Endothelial cell (in vitro differentiated cells): Measurements from ENCODE around the gene NCOA1. TPM values are rescaled to one million over a fixed set of nuclear protein-coding genes. Genes with fewer than 3 reads are reported as not detected.

Experiments
- DNase-seq: peaks from one replicate; pipeline ENCODE4 v3.0.0; 2021; ENCODE audit warnings: low spot score
- H3K27ac Mint-ChIP-seq: one replicate; pipeline ENCODE4 v1.8.0; 2021; ENCODE audit warnings: mixed read lengths, inconsistent platforms; ENCODE audit not compliant: unreplicated experiment
- H3K27me3 Mint-ChIP-seq: one replicate; pipeline ENCODE4 v1.8.0; 2021; ENCODE audit warnings: mild to moderate bottlenecking, moderate library complexity, mixed read lengths, inconsistent platforms; ENCODE audit not compliant: unreplicated experiment
- H3K36me3 Mint-ChIP-seq: one replicate; pipeline ENCODE4 v1.8.0; 2021; ENCODE audit warnings: mild to moderate bottlenecking, low read depth, mixed read lengths, inconsistent platforms; ENCODE audit not compliant: unreplicated experiment
- H3K4me1 Mint-ChIP-seq: one replicate; pipeline ENCODE4 v1.8.0; 2021; ENCODE audit warnings: mild to moderate bottlenecking, mixed read lengths, inconsistent platforms; ENCODE audit not compliant: unreplicated experiment
- H3K4me3 Mint-ChIP-seq: one replicate; pipeline ENCODE4 v1.8.0; 2021; ENCODE audit warnings: mild to moderate bottlenecking, mixed read lengths, inconsistent platforms; ENCODE audit not compliant: unreplicated experiment
- H3K9me3 Mint-ChIP-seq: one replicate; pipeline ENCODE4 v1.8.0; 2021; ENCODE audit warnings: mixed read lengths, inconsistent platforms; ENCODE audit not compliant: unreplicated experiment
- long read RNA-seq: library from polyadenylated mRNA; unstranded; transcript quantifications from one replicate; pipeline ENCODE4 v2.0.0, GENCODE V29; 2020; ENCODE audit not compliant: unreplicated experiment
- total RNA-seq: library from RNA; stranded (reverse); fragmentation: NEBNext Ultra II Directional; extraction: Animal tissue kit (Norgen Biotek cat#: 25700); gene quantifications from one replicate; pipeline ENCODE4 v1.2.1, GENCODE V29; 2021; ENCODE audit not compliant: unreplicated experiment
- TF ChIP-seq, protein P1 (sequence below): fragments of 200-600 bp; sonication (generic); IDR thresholded peaks from one replicate; pipeline ENCODE4 v1.5.0; 2021; ENCODE audit warnings: antibody characterized with exemption; ENCODE audit not compliant: unreplicated experiment

The NCOA1 gene
- 47.4 TPM for total RNA-seq
- long read RNA-seq, partial matches to known transcripts, result 3 of 4 reads
- long read RNA-seq, other reads (novel, unspliced or antisense), result 1 of 4 reads

DNA sequence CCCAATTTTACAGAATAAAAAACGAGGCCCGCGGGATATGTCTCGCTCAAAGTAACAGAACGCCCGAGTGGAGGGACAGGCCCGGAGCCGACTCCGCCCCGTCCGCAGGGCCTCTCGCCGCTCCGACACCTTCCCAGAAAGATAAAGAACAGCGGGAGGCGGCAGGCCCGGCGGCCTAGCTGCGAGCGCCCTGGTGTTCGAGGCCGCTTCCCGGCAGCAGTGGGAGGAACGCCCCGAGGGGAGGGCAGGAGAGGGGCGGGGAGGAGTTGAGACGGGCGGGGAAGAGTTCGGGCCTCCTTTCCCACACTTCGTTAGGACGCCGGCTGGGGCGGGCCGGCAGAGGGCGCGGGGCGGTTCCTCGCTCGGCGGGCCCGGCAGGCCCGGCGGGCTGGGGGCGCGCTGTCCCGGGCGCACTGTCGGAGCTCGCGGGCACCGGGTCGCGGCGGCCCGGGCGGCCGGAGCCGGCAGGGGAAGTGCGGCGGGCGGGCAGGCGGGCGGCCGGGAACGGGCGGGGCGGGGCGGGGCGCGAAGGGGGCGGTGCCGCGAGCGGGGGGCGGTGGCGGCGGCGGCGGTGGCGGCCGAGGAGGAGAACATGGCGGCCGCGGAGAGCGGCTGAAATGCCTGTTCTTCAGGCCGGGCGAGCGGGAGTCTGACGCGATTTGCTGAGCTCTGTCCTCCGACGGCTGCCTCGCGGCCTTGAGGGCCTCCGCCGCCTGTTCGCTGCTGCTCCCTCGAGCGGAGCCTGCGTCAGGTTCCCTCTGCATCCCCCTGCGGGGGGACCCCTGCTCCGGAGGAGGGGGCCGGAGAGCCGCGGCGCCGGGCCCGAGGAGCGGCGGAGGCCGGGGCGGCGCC lies at the start of gene NCOA1:
Gene NCOA1, plus strand, starts transcription at position 565 of the 852 bp plus-strand sequence. CDS start 167,424 bp downstream, outside the sequence.
- Mint-ChIP-seq H3K36me3 (peaks cover 9% of the 10 kb centered on the region), H3K4me1 (peaks cover 45% of the 10 kb centered on the region), H3K4me3 (peak within 1 kb of the TSS; percentile 97), H3K27ac (peak within 1 kb of the TSS; percentile 66), H3K27me3 (peaks cover 20% of the 10 kb centered on the region), H3K9me3 (no peaks in the 10 kb centered on the region)
- TF ChIP-seq, protein P1, sequence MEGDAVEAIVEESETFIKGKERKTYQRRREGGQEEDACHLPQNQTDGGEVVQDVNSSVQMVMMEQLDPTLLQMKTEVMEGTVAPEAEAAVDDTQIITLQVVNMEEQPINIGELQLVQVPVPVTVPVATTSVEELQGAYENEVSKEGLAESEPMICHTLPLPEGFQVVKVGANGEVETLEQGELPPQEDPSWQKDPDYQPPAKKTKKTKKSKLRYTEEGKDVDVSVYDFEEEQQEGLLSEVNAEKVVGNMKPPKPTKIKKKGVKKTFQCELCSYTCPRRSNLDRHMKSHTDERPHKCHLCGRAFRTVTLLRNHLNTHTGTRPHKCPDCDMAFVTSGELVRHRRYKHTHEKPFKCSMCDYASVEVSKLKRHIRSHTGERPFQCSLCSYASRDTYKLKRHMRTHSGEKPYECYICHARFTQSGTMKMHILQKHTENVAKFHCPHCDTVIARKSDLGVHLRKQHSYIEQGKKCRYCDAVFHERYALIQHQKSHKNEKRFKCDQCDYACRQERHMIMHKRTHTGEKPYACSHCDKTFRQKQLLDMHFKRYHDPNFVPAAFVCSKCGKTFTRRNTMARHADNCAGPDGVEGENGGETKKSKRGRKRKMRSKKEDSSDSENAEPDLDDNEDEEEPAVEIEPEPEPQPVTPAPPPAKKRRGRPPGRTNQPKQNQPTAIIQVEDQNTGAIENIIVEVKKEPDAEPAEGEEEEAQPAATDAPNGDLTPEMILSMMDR, result no peak
- peak; percentile 81 for DNase-seq

DNA sequence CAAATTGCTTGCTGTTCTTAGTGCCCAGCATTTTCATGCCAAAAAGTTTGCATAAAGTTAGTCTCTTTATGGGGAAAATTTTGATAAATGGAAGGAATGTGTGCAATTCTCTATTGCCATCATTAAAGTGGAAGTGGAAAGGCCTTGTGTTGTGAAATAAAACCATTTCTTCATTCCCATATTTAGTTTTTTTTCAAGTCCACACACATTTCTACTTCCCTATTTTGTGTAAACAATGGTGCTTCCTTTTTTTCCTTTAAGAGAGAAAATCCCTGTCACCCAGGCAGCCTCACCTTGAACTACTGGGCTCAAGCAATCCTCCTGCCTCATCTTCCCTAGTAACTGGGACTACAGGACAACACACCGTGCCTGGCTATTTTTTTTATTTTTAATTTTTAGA lies 42.3 kb upstream of the NCOA1 start:
- no peaks in the 10 kb centered on the region for H3K27me3 Mint-ChIP-seq
- no peak for DNase-seq

DNA sequence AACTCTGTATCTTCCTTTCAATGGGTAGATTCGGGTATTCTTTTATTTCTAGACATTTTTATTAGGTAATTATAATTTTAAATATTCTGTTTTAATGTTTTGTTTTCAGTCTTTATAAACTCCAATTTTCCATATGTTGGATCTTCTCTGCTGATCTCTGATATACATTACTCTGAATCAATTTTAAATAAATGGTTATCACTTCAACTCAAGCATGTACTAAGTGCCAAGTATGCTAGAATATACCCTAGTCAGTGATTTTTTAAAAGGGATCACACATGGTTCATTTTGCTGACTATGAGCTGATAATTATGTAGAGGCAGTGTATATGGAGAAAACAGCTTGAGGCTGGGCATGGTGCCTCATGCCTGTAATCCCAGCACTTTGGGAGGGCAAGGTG lies 41.7 kb upstream of the NCOA1 start:
- no peak overlapping the region for H3K27ac Mint-ChIP-seq
- H3K4me3 Mint-ChIP-seq, result no peak overlapping the region
- no peak for DNase-seq
- peaks cover 3% of the 10 kb centered on the region for H3K4me1 Mint-ChIP-seq
- TF ChIP-seq, protein P1, result no peak
- H3K9me3 Mint-ChIP-seq, result no peaks in the 10 kb centered on the region
- H3K36me3 Mint-ChIP-seq, result peaks cover 8% of the 10 kb centered on the region
- H3K27me3 Mint-ChIP-seq, result no peaks in the 10 kb centered on the region

More for the DNA sequence above, 42.3 kb upstream of the NCOA1 start:
- H3K27ac Mint-ChIP-seq, result no peak overlapping the region
- H3K9me3 Mint-ChIP-seq, result no peaks in the 10 kb centered on the region
- peaks cover 8% of the 10 kb centered on the region for H3K36me3 Mint-ChIP-seq
- TF ChIP-seq, protein P1, result no peak
- no peaks in the 10 kb centered on the region for H3K4me1 Mint-ChIP-seq
- no peak overlapping the region for H3K4me3 Mint-ChIP-seq

DNA sequence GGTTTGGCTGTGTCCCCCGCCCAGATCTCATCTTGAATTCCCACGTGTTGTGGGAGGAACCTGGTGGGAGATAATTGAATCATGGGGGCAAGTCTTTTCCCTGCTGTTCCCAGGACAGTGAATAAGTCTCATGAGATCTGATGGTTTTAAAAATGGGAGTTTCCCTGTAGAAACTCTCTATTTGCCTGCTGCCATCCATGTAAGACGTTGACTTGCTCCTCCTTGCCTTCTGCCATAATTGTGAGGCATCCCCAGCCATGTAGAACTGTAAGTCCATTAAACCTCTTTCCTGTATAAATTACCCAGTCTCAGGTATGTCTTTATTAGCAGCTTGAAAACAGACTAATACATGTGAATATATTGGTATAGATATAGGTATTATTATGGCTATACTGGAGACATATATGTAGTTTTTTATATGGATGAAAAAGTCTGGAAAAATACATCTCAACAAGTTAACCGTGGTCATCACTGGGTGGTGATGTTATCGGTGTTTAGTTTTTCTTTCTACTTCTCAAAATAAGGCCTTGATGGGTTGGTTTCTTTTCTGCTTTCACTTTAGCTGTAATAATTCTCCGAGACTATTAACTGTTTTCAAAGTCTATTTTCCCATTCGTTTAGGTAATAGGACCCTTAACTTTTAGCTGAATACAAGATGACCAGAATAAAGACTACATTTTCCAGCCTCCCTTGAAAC lies 39.1 kb upstream of the NCOA1 start:
- H3K4me3 Mint-ChIP-seq, result no peak overlapping the region
- H3K4me1 Mint-ChIP-seq, result peaks cover 8% of the 10 kb centered on the region
- H3K27me3 Mint-ChIP-seq, result peaks cover 3% of the 10 kb centered on the region
- DNase-seq, result no peak
- H3K9me3 Mint-ChIP-seq, result no peaks in the 10 kb centered on the region
- H3K36me3 Mint-ChIP-seq, result peaks cover 8% of the 10 kb centered on the region
- TF ChIP-seq, protein P1, result no peak
- no peak overlapping the region for H3K27ac Mint-ChIP-seq

DNA sequence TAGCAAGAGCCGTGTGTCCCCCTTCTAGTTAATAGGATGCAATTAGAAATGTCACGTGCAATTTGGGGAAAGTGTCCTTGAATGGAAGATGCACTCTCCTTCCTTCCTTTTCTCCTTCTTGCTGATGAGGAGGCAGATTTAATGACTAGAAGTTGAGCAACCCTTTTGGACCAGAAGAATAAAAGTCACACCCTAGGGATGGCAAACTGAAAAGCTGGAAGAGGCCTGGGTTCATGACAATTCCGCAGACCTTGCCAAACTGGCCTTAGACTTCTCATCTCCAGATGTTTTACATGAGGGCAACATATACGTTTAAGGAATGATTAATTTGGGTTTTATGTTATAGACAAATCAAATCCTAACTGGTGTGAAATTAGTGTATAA lies 38.6 kb upstream of the NCOA1 start:
- peaks cover 8% of the 10 kb centered on the region for H3K36me3 Mint-ChIP-seq
- TF ChIP-seq, protein P1, result no peak
- no peak for DNase-seq
- H3K4me3 Mint-ChIP-seq, result no peak overlapping the region
- peaks cover 3% of the 10 kb centered on the region for H3K27me3 Mint-ChIP-seq
- H3K4me1 Mint-ChIP-seq, result peaks cover 8% of the 10 kb centered on the region
- no peak overlapping the region for H3K27ac Mint-ChIP-seq
- H3K9me3 Mint-ChIP-seq, result no peaks in the 10 kb centered on the region
